Hepatocyte (in vitro differentiated cells): ENCODE measurements around the gene PEX1. TPM values are rescaled to one million over a fixed set of nuclear protein-coding genes. Genes with fewer than 3 reads are reported as not detected.

Experiments
- polyA plus RNA-seq: library from polyadenylated mRNA; unstranded; fragments of >200 nt; fragmentation: Nextera tagmentation; extraction: Ambion mirVana; gene quantifications from 2 replicates; pipeline ENCODE4 v1.2.1, GENCODE V29; 2016
- total RNA-seq: library from RNA; depleted of rRNA; stranded (reverse); fragments of >200 nt; gene quantifications from 2 replicates; pipeline ENCODE4 v1.2.3, GENCODE V29; 2014

The PEX1 gene
- total and polyA plus RNA-seq, 2 experiments from 2014 or later: 10.6 to 23.2 TPM

Other genes with a start within 250 kb of the PEX1 start
- gene GATAD1, start 81.0 kb downstream of the PEX1 start, total RNA-seq: 27.5 and 33.2 TPM in 2 replicates
- gene GATAD1, start 81.0 kb downstream of the PEX1 start, polyA plus RNA-seq: 25.3 and 28.7 TPM in 2 replicates
- gene ERVW-1, start 50.6 kb downstream of the PEX1 start, total RNA-seq: 0.37 TPM in 1 of 2 replicates, not detected in the other
- 0.23 TPM in 1 of 2 replicates, not detected in the other for gene ERVW-1, start 50.6 kb downstream of the PEX1 start, polyA plus RNA-seq
- gene RBM48, start 275 bp upstream of the PEX1 start, total RNA-seq: 8.5 and 15.7 TPM in 2 replicates
- gene RBM48, start 275 bp upstream of the PEX1 start, polyA plus RNA-seq: 8.4 and 8.9 TPM in 2 replicates
- gene FAM133B, start 61.9 kb upstream of the PEX1 start, total RNA-seq: 24.1 and 28.2 TPM in 2 replicates
- gene FAM133B, start 61.9 kb upstream of the PEX1 start, polyA plus RNA-seq: 29.8 and 38.8 TPM in 2 replicates